GM21786 (cell line): ENCODE results near the gene GNG8.

Experiments
- ATAC-seq: cut with Tn5 transposase; IDR thresholded peaks from one replicate; pipeline ENCODE4 v1.9.1; 2021; ENCODE audit not compliant: unreplicated experiment

GNG8 gene

DNA sequence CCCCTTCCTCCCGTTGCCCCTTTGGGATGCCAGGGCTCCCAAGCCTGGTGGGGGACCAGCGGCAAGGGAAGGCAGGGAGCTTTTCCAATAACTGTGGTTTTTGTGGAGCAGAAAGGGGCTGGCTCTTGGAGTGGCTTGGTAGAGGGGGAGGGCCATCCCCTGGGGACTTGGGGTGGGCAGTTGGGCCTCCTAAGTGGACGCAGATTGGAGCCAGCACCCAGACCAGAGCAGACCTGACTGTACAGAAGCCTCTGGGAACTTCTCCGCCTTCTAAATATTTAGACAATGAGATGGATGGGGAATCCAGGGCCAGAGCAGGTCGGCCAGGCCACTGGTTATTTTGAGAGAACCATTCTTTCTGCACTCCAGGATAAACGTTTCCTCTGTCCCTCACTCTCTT is 15.3 kb downstream of the GNG8 start:
- ATAC-seq: no peak

DNA sequence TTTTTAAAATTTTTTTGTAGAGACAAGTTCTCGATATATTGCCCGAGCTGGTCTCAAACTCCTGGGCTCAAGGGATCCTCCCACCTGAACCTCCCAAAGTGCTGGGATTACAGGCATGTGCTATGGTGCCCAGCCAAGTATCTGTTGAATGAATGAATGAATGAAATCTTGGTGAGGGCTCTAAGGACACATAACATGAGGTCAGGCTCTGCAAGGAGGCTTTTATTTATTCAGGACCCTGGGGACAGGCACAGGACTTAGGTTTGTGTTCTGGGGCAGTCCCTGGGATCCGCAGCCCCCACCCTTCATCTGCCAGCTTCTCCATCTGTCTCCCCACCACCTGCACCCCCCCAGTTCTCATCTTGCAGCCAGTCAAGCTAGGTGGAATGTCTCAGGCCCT is 15.7 kb downstream of the GNG8 start:
- no peak for ATAC-seq

DNA sequence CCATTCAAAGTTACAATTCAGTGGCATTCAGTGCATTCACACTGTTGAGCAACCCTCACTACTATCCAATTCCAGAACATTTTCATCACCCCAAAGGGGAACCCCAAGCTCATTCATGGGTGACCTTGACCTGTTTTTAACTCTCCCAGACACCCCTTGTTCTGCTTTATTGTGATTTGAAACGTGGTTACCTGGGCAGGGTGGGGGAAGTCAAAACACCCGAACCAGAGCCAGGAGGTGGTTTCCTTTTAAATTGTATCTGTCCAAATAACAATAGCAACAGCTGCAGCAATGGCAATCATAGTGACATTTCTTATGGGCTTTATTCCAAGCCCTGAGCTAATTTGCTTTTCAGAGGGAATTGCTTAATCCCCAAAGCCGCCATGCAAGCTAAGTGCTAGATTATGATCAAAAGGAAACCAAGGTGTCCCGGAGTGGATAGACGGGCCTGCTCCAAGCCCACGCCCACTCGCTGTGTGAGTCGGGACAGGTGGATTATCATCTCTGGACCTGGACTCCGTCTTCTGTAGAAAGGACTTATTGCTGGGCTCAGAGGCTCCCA is 17.3 kb downstream of the GNG8 start:
- ATAC-seq: no peak

DNA sequence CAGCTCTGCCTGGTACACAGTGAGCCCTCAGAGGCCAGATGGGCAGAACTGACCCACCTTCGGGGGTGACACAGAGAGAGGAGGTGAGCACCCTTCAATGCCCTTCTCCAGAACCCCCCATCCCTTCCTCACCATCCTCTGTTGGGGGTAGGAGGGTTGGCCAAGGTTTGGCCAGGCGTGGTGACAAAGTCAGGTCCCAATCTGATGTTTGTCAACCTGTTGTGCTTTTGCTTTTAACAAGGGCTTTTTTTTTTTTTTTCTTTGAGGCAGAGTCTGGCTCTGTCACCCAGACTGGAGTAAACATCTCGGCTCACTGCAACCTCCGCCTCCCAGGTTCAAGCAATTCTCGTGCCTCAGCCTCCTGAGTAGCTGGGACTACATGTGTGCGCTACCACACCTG is 18.4 kb downstream of the GNG8 start:
- ATAC-seq: no peak

DNA sequence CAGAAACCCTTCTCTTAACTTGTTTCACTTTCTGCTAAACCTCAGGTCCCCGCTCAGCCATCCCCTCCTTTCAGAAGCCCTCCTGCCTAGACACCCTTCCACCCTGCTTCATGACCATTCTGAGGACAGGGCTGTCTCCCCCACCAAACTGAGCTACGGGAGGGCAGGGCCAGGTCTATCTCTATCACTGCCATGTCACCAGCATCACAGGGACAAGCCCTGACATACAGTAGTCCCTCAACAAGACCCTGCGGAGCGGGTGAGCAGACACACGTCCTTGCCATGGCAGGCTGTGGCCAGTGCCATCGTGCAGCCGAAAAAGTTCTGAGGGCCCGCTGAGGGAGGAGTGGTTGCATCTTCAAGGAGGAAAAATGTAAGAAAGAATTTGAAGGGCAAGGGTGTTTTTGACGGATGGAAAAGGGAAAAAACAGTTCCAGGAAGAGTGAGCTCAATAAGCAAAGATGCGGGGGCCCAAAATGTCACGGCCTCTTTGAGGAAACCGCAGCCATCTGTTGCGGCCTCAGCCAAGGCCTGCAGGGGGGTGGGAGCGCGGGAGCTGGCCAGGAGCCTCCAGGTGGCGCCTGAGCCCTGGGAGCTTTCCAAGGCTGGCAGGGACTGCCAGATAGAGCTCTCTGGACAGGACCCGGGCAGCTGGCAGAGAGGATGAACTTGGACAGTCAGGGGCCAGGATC is 19.2 kb downstream of the GNG8 start:
- no peak for ATAC-seq

DNA sequence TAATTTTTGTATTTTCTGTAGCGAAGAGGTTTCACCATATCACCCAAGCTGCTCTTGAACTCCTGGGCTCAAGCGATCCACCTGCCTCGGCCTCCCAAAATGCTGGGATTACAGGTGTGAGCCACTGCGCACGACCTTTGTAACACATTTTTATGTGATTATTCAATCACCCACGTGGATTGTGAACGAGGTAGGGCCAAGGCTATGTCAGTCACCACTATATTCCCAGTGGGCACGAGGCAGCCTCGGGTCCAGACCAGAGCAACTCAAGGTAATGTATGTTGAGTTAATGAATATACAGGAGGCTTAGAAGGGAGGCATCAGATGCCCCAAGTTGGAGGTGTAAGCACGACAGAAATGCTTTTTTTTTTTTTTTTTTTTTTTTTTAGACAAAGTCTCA is 20.0 kb downstream of the GNG8 start:
- ATAC-seq: no peak

DNA sequence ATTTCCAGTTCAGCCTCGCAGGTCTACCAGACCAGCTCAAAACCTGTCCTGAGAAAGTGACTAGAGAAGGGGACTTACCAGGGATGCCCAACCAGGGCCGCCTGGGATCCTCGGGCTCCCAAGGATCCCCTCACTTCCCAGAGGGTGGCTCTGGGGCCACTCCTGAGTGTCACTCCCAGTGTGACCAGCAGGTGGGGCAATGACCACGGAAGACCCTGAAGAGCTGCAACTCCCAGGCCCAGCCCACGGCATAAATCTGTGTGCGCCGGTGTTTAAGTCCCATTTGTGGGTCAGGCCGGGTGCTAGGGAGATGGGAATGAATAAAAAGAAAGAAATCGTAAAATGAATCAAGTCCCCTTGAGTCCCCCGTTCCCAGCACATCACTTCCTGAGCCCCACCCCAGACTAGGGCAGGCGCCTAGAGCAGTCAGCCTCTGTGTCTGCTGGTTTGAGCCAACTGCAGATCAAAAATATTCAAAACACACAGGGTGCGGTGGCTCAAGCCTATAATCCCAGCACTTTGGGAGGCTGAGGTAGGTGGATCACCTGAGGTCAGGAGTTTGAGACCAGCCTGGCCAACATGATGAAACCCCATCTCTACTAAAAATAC is 21.8 kb downstream of the GNG8 start:
- ATAC-seq: no peak

DNA sequence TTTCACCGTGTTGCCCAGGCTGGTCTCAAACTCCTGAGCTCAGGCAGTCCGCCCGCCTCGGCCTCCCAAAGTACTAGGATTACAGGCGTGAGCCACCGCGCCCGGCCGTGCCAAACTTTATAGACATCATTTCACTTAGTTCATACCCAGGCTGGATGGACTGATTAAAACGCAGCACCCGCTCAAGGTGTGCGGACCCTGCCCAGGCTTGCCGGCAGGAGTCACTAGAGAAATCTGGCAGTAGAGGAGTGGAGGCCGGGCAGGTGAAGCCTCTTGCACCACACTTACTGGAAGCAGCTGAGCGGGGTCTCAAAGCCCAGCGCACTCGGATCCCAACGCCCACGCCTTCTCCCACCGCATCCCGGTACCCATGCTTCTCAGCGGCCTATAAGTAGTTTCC is 22.5 kb downstream of the GNG8 start:
- ATAC-seq: no peak

DNA sequence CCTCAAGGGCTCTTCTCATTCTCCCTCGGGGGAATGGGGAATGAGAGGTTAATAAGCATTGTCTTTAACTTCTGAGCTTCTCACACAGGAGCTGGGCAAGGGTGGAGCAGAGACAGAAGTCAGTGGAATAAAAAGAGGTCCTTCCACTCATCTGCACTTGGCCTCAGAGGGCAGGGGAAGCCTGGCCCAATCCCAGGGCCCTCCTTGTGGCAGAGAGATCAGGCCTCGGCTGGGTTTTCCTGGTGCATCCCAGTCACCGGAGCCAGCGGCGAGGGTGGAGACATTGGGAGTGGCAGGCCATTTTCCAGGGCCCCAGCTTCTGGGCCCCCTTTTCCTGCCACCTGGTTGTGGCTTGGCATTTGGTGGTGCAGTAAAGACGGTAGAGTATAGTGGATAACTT is 24.2 kb downstream of the GNG8 start:
- no peak for ATAC-seq

DNA sequence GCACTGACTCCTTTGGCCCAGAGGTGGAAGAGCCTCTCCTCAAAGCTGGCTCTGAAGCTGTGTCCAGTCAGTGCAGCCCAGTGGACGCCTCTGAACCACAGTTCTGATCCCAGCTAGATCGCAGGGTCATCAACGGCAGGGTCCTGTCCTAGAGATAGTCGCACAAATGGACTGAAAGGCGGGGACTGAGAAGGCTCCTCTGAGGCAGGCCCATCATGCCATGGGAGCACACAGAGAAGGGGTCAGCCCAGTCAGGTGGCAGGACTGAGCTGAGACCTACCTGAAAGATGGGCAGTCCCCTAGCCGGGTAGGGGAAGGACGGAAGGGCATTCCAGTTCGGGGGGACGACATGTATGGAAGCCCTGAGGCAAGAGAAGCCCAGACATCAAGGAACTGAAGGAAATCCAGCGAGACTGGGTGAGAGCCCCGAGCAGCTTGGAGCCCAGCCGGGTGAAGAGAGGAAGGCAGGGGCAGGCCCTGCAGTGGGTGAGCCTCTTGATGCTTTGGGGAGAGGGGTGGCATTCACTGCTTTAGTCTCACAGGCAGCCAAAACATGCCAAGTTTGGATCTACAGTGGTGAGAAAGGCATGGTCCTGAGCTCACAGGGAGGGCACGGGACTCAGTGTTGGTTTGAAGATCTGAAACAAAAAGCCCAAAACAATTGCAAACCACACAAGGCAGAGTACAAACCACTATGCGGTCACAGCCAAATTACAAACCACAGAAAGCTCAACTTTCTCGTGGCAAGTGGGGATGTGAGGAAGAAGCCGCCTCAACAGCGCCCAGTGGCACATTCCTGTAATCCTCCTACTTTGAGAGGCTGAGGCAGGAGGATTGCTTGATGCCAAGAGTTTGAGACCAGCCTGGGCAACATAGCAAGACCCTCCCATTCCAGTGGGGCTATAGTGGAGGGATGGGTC is 24.9 kb downstream of the GNG8 start:
- ATAC-seq: no peak

DNA sequence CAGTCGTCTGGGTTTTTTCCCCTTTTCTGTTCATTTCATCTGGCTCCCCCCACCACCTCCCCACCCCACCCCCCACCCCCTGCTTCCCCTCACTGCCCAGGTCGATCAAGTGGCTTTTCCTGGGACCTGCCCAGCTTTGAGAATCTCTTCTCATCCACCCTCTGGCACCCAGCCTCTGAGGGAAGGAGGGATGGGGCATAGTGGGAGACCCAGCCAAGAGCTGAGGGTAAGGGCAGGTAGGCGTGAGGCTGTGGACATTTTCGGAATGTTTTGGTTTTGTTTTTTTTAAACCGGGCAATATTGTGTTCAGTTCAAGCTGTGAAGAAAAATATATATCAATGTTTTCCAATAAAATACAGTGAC is 25.6 kb downstream of the GNG8 start:
- ATAC-seq: no peak

DNA sequence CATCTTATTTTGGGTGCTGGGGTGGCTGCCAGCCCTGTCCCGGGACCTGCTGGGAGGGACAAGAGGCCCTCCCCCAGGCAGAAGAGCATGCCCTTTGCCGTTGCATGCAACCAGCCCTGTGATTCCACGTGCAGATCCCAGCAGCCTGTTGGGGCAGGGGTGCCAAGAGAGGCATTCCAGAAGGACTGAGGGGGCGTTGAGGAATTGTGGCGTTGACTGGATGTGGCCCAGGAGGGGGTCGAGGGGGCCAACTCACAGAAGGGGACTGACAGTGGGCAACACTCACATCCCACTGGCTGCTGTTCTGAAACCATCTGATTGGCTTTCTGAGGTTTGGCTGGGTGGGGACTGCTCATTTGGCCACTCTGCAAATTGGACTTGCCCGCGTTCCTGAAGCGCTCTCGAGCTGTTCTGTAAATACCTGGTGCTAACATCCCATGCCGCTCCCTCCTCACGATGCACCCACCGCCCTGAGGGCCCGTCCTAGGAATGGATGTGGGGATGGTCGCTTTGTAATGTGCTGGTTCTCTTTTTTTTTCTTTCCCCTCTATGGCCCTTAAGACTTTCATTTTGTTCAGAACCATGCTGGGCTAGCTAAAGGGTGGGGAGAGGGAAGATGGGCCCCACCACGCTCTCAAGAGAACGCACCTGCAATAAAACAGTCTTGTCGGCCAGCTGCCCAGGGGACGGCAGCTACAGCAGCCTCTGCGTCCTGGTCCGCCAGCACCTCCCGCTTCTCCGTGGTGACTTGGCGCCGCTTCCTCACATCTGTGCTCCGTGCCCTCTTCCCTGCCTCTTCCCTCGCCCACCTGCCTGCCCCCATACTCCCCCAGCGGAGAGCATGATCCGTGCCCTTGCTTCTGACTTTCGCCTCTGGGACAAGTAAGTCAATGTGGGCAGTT is 26.2 kb downstream of the GNG8 start:
- ATAC-seq: no peak

DNA sequence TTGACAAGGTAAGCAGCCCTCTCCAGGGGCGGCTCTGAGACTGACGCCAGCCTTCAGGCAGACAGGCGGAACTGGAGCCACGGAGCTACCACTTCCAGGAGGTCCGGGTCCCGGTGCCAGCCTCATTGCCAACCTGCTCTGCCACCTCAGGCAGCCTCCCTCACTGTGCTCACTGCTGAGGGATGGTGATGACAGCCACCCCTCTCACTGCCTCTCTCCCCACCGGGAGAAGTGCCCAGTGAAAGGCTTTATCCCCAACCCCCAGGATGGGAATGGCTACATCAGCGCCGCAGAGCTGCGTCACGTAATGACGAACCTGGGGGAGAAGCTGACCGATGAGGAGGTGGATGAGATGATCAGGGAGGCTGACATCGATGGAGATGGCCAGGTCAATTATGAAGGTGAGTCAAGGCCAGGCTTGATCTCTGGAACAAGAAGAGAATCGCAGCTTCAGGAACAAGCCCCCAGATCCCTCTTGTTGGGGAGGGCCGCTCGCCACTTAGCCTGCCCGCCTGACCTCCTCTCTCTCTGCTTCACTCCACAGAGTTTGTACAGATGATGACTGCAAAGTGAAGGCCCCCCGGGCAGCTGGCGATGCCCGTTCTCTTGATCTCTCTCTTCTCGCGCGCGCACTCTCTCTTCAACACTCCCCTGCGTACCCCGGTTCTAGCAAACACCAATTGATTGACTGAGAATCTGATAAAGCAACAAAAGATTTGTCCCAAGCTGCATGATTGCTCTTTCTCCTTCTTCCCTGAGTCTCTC is 27.2 kb downstream of the GNG8 start:
- ATAC-seq: no peak

DNA sequence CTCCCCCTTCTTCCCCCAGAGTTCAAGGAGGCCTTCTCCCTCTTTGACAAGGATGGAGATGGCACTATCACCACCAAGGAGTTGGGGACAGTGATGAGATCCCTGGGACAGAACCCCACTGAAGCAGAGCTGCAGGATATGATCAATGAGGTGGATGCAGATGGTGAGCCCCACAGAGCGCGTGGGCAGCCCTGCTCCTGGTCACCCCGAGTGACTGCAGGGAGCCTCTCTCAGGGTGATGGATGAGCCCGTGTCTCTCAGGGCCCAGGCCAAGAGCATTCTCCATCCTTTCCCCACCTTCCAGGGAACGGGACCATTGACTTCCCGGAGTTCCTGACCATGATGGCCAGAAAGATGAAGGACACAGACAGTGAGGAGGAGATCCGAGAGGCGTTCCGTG is 27.8 kb downstream of the GNG8 start:
- ATAC-seq: no peak

DNA sequence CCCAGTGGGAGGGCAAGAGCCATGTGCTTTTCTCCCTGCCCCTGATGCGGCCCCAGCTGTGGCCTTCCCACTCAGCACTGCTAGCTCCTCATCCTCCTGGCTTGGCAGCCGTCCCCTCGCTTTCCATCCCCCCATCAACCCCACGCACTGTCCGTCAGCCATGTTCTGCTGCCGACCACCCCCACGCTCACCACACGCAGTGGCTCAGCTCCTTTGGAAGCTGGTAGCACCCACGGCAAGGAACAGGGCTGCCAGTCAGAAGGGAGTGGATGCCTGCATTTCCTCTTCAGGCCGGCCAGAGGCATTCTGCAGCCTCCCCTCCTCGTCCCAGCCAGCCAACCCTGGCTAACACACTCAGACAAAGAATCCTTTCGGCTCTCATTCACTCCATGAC is 28.6 kb downstream of the GNG8 start:
- no peak for ATAC-seq

DNA sequence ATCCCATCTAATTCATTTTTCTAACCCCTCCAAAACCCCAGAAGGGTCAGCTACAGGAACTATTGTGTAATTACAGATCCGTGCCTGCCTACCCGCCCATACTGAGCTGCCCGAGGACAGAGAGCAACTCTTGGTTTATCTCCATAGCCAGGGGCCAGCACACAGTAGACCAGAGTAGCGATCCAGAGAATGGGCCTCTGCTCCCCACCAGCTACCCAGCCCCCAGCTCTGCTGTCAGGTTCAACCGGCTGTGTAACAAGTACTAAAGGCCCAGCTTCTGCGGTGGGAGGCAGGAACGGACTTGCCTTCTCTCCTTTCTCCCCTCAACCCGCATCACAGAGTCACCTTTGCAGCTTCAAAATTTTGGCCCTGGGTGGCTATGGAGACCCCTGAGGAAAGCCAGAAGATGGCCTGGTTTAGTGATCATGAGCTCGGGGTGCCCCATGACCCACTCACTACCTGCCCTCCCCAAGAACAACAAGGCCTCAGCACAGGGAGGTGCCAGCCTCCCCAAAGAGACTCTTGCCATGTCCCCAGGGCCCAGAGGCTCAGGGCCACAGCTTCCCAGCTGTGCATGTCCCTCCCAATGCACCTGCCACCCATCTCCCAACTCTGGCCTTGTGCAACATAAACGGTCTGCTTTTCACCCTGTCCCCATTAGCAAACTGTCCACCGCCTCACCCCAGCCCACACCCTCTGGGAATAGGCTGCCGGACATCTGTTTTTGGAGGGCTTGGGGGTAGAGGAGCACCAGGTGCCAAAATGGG is 29.1 kb downstream of the GNG8 start:
- no peak for ATAC-seq

DNA sequence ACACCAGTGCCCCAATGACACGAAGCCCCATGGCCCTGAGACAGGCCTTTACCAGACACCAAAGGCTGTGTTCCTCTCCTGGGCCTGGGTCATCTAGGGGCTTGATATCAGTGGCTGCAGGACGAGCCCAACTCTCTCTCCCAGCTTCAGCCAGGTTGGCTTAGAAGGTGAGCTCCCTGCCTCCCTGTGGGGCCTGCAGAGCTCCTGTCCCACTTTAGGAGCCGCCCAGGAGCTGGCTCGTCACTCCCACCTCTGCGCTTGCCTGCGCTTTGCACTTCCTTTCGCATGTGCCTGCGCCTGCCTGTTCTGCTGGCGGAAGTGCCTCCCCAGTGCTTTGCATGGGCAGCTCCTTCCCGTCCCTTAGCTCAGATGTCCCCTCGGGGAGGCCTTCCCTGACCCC is 30.0 kb downstream of the GNG8 start:
- no peak for ATAC-seq

DNA sequence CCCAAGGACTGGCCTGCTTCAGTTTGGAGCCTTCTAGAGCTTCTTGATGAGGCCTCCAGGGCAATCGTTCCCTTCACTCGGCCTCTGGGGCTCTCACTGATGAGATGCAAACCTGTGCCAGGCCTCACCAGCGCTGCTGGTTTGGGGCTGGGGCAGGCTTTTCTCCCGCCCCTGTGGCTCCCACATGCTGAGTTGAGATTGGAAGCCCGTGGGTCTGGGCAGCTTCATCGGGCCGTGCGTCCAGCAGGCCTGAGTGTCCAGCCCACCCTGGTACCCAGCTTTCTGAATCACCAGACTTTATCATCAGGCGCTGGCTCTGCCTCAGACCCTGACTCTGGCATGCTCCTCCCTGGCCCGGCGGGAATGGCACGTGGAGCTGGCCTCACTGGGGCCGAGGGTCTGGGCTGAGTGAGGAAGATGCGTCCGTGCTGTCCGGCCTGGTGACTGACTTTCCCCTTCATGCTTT is 30.6 kb downstream of the GNG8 start:
- no peak for ATAC-seq

DNA sequence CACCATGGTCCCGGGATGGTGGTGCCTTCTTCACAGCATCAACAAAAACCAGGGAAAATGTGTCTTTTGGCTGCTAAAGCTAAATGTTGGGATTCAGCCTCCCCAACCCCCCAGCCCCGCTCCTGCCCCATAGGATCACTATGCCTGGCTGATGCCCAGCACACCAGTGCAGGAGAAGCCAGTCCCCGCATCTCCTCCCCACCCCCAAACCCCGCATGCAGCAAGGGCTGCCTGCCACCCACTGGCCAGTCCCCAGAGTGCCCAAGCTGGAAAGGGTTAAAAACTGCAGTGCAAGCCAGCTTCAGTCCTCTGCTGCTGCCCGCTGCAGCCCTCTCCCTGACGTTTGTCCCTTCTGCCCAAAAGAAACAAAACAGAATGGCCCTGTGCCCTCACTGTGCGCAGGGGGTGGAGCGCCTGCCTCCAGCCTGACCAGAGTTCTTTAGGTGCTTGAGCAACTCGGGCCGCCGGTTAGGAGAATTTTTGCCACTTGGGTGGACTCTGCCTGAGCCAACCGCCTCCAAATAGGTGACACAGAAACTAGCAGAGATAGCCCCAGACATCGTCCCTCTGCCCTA is 31.1 kb downstream of the GNG8 start:
- ATAC-seq: no peak
